Measurements from ENCODE around the gene ARID3A. TPM values are rescaled to one million over a fixed set of nuclear protein-coding genes. Genes with fewer than 3 reads are reported as not detected.

The ARID3A gene
- total and polyA plus RNA-seq, 2 of the 13 experiments (the other 11 are each of a cell fraction or from before 2014, with no cell fraction given): 71.3 to 77.9 TPM

- TF ChIP-seq ARID5B (CRISPR knock-in tag; IDR thresholded peaks at IDR 0.05): peak; percentile 86
- TF ChIP-seq PBX3 (CRISPR knock-in tag; IDR thresholded peaks at IDR 0.05; ENCODE audit: borderline replicate concordance): no peak
- TF ChIP-seq MBD4 (IDR thresholded peaks at IDR 0.05; ENCODE audit: borderline replicate concordance, low read length): no peak
- TF ChIP-seq MAFF (IDR thresholded peaks at IDR 0.05; ENCODE audit: low read depth, low read length): no peak
- no peak for TF ChIP-seq PRMT3 (CRISPR knock-in tag; IDR thresholded peaks at IDR 0.05; ENCODE audit: borderline replicate concordance, low read depth)
- peak; percentile 26 for TF ChIP-seq ZNF407 (CRISPR knock-in tag; IDR thresholded peaks at IDR 0.05; ENCODE audit: not compliant biosample characterization)
- peak; percentile 31; the same call in 1 of the 2 replicates for TF ChIP-seq BHLHE40 (IDR thresholded peaks at IDR 0.05; ENCODE audit: low read length)
- TF ChIP-seq SPEN (CRISPR knock-in tag; IDR thresholded peaks at IDR 0.05; ENCODE audit: low read depth): peak; percentile 86
- peak; percentile 88 for TF ChIP-seq MYC (CRISPR knock-in tag; IDR thresholded peaks at IDR 0.05; ENCODE audit: borderline replicate concordance)
- peak; percentile 78 for TF ChIP-seq ZHX1 (CRISPR knock-in tag; IDR thresholded peaks at IDR 0.05; ENCODE audit: low read depth)
- no peak for TF ChIP-seq FOXK2 (IDR thresholded peaks at IDR 0.05)
- TF ChIP-seq ZNF317 (CRISPR knock-in tag; IDR thresholded peaks at IDR 0.05): 0 out of 2 replicates have a peak, but pooled peaks have one; percentile 71
These were observed 27.0 kb downstream of the ARID3A start (continued) for GRCh38 chr19:952680-953444.

Measured in HepG2 (cell line).